Measurements from ENCODE around the gene RPS6KA1.
"Not testable (repeated sequence)": the region's sequence is repeated elsewhere in the genome, so short reads cannot be mapped to it uniquely, and the experiment has no call there.

RPS6KA1 gene

DNA sequence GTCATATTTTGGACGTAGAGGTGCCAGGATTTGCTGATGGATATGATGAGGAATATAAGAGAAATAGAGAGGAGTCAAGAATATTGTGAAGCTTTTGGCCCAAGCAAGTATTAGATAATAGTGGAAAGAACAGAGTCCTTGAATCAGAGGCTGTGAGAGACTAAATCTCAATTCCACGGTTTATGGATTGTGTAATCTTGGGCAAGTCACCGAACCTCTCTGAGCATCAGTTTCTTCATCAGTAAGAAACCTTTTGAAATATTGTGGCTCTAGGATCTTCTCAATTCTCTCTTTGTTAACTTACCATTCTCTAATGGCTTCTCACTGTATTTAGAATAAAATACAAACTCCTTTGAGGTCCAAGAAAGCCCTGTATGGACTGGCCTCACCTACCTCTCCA is 77.6 kb downstream of the RPS6KA1 start:
- TF ChIP-seq CTCF (IDR thresholded peaks at IDR 0.05; ENCODE audit: insufficient read depth, low read depth, low read length, missing control alignments), result no peak
- peak; percentile 25 for DNase-seq (ENCODE audit: low read depth)
- H3K4me3 ChIP-seq (ENCODE audit: low read length), result no peak overlapping the region

- DNase-seq (ENCODE audit: low read depth), result no peak
- TF ChIP-seq CTCF (IDR thresholded peaks at IDR 0.05; ENCODE audit: insufficient read depth, low read depth, low read length, missing control alignments), result no peak
- no peak overlapping the region for H3K4me3 ChIP-seq (ENCODE audit: low read length)
Measured at GRCh38 chr1:26608895-26609294, 79.3 kb downstream of the RPS6KA1 start.

GRCh38 chr1:26610781-26611180 is 81.2 kb downstream of the RPS6KA1 start:
- TF ChIP-seq CTCF (IDR thresholded peaks at IDR 0.05; ENCODE audit: insufficient read depth, low read depth, low read length, missing control alignments), result no peak
- no peak overlapping the region for H3K4me3 ChIP-seq (ENCODE audit: low read length)
- no peak for DNase-seq (ENCODE audit: low read depth)

GRCh38 chr1:26612627-26613026 is 83.1 kb downstream of the RPS6KA1 start:
- H3K4me3 ChIP-seq (ENCODE audit: low read length); DNase-seq (ENCODE audit: low read depth): not testable (repeated sequence)

DNA sequence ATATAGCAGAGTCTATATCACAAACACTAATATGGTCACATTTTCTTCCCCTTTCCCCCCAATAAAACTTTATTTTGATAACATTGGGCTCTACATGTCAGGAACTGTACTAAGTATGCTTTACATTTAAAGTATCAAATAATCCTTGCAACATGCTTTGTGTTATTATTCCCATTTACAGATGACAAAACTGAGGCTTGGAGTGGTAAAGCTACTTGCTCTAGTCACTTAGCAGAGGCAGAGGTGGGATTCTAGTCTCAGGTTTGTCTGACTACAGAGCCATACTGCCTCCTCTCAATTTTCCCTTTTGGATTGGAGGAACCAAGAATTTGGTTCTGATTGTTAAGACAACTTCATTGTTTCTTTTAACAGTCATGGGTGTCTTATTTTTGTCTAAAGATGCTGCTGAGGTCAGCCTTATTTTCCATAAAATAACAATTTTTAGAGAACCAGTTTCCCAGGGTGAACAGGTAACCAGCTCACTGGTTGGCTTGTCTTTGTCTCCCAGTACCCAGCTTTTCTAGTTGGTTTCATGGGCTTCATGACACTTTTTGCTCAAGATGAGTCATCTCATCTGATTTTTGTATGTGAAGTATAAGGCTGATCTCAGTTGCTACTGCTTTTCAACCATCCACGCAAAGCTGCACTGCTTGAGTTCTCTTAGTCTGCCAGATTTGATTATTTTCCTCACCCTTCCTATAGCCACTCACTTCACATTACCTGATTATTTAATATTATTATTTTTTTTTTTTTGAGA is 85.3 kb downstream of the RPS6KA1 start:
- DNase-seq (ENCODE audit: low read depth), result no peak
- no peak overlapping the region for H3K4me3 ChIP-seq (ENCODE audit: low read length)
- TF ChIP-seq CTCF (IDR thresholded peaks at IDR 0.05; ENCODE audit: insufficient read depth, low read depth, low read length, missing control alignments), result no peak

DNA sequence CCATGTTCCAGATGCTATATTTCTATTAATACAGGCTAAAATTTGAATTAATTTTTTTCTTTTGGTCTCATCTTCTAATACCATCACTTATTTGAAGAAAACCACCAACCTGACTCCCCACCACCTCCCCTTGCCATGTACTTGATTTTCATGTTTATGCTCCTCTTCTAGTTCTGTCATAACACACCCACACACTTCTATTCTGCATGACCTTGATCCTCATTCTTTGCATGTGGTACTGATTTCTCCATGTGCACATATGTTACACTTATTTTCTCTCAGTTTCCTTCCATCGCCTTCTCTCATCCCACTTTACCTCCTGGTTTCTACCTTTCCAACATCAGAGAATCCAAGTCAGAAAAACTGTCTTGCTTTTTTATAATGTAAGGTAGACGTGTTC is 87.3 kb downstream of the RPS6KA1 start:
- no peak for DNase-seq (ENCODE audit: low read depth)
- no peak for TF ChIP-seq CTCF (IDR thresholded peaks at IDR 0.05; ENCODE audit: insufficient read depth, low read depth, low read length, missing control alignments)
- H3K4me3 ChIP-seq (ENCODE audit: low read length), result no peak overlapping the region

GRCh38 chr1:26618561-26618960 is 89.0 kb downstream of the RPS6KA1 start:
- no peak overlapping the region for H3K4me3 ChIP-seq (ENCODE audit: low read length)
- TF ChIP-seq CTCF (IDR thresholded peaks at IDR 0.05; ENCODE audit: insufficient read depth, low read depth, low read length, missing control alignments), result no peak
- DNase-seq (ENCODE audit: low read depth), result no peak
